Testis (tissue), 3 donors: ENCODE results near the gene MRPS15. TPM values are rescaled to one million over a fixed set of nuclear protein-coding genes. Genes with fewer than 3 reads are reported as not detected.

ENCODE experiments used
- DNase-seq: peaks from one replicate; pipeline ENCODE4 v3.0.0-alpha.2; 2019
- H3K27ac ChIP-seq, 2 donors: fragments of 200-600 bp; sonication (generic); one replicate each; pipeline ENCODE4 v1.5.1; 2019
- H3K27me3 ChIP-seq: fragments of 200-600 bp; sonication (generic); one replicate; pipeline ENCODE4 v1.5.1; 2019
- H3K36me3 ChIP-seq: fragments of 200-600 bp; sonication (generic); one replicate; pipeline ENCODE4 v1.5.1; 2017; ENCODE audit warnings: low read depth; ENCODE audit errors: missing control alignments
- H3K4me1 ChIP-seq: fragments of 200-600 bp; sonication (generic); one replicate; pipeline ENCODE4 v1.5.1; 2019
- H3K4me3 ChIP-seq, 2 donors: fragments of 200-600 bp; sonication (generic); one replicate each; pipeline ENCODE4 v1.5.1; 2017 to 2019
- H3K9me3 ChIP-seq: fragments of 200-600 bp; sonication (generic); one replicate; pipeline ENCODE4 v1.5.1; 2017
- POLR2A ChIP-seq: fragments of 450-650 bp; IDR thresholded peaks from one replicate; pipeline ENCODE4 v1.6.1; 2017; ENCODE audit warnings: antibody characterized with exemption, mild to moderate bottlenecking, moderate library complexity
- WGBS, 2 donors: methylation state at CpG; one replicate each; pipeline ENCODE4 v1.1.5; 2018; 5-methylcytosine and 5-hydroxymethylcytosine counted together
- intact Hi-C: fragments of 100-400 bp; cut with DNase I; formaldehyde crosslinking; loops from one replicate; pipeline ENCODE4 v1.15.1; 2023; ENCODE audit warnings: low total_unique reads
- polyA plus RNA-seq: library from polyadenylated mRNA; stranded (reverse); fragments of 350-450 nt; fragmentation: Illumina TruSeq; extraction: RNeasy Lipid Tissue Mini Kit (QIAGEN cat#74804); gene quantifications from one replicate; pipeline ENCODE4 v1.2.3, GENCODE V29; 2014; ENCODE audit warnings: low read depth, low replicate concordance; ENCODE audit not compliant: insufficient read depth
- total RNA-seq, 2 donors: library from RNA; depleted of rRNA; stranded (reverse); fragments of >200 nt; gene quantifications; one replicate each; pipeline ENCODE4 v1.2.3, GENCODE V29; 2016
- TF ChIP-seq, protein P1 (sequence below), 3 experiments: fragments of 450-650 bp in 2 of 3; fragments of 200-600 bp in 1 of 3; sonication (generic) in 1 of 3; IDR thresholded peaks; one replicate each; pipeline ENCODE4 v1.5.1; 2016 to 2019; ENCODE audit warnings: antibody characterized with exemption in 3 of 3, mild to moderate bottlenecking in 2 of 3, moderate library complexity in 1 of 3

MRPS15 gene
- total and polyA plus RNA-seq, 3 donors from 2014 or later: 101 to 349 (median 126) TPM

- Histone ChIP-seq H3K4me1 (no peaks in the 10 kb centered on the region), H3K9me3 (no peaks in the 10 kb centered on the region), H3K4me3 (no peak overlapping the region), H3K27ac (no peak overlapping the region), H3K36me3 (no peaks in the 10 kb centered on the region), H3K27me3 (no peaks in the 10 kb centered on the region)
- intact Hi-C loops: no loop called here
- no peak for TF ChIP-seq POLR2A
- TF ChIP-seq, protein P1, sequence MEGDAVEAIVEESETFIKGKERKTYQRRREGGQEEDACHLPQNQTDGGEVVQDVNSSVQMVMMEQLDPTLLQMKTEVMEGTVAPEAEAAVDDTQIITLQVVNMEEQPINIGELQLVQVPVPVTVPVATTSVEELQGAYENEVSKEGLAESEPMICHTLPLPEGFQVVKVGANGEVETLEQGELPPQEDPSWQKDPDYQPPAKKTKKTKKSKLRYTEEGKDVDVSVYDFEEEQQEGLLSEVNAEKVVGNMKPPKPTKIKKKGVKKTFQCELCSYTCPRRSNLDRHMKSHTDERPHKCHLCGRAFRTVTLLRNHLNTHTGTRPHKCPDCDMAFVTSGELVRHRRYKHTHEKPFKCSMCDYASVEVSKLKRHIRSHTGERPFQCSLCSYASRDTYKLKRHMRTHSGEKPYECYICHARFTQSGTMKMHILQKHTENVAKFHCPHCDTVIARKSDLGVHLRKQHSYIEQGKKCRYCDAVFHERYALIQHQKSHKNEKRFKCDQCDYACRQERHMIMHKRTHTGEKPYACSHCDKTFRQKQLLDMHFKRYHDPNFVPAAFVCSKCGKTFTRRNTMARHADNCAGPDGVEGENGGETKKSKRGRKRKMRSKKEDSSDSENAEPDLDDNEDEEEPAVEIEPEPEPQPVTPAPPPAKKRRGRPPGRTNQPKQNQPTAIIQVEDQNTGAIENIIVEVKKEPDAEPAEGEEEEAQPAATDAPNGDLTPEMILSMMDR (IDR thresholded peaks at IDR 0.05): no peak
- DNase-seq: no peak
- WGBS, 2 donors: 73 to 93% methylated on average over 4 of the region's 4 CpGs
Observed at GRCh38 chr1:36438715-36439114, 25.5 kb downstream of the MRPS15 start.

- DNase-seq: no peak
- TF ChIP-seq POLR2A: no peak
- TF ChIP-seq, protein P1 (IDR thresholded peaks at IDR 0.05): no peak
- intact Hi-C loops: no loop called here
- 48 to 61% methylated on average over 1 of the region's 1 CpG for WGBS, 2 donors
- Histone ChIP-seq H3K27ac (no peak overlapping the region), H3K4me3 (no peak overlapping the region), H3K4me1 (no peaks in the 10 kb centered on the region), H3K36me3 (no peaks in the 10 kb centered on the region), H3K27me3 (no peaks in the 10 kb centered on the region), H3K9me3 (no peaks in the 10 kb centered on the region)
Observed at GRCh38 chr1:36436821-36437220, 27.4 kb downstream of the MRPS15 start.

DNA sequence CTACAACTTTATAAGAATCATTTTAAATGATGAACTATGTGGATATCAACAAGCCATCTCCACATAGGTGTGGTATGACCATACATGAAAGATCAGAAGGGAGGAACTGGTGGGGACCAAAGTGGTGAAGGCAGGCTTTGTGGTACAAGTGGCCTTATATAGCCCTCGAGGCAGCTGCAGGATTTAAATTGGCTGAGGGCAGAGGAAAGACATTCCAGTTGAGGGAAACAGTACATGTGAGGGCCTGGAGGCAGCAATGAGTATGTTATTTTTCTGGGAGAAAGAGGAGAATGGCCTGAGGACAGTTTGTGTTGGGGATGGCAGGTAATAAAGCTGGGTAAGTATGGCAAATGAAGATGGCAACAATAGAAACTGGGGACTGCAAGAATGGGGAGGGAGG lies 31.1 kb downstream of the MRPS15 start:
- Histone ChIP-seq H3K4me1 (no peaks in the 10 kb centered on the region), H3K9me3 (no peaks in the 10 kb centered on the region), H3K4me3 (no peak overlapping the region), H3K27me3 (no peaks in the 10 kb centered on the region), H3K27ac (no peak overlapping the region), H3K36me3 (no peaks in the 10 kb centered on the region)
- TF ChIP-seq, protein P1 (IDR thresholded peaks at IDR 0.05): no peak
- no peak for TF ChIP-seq POLR2A
- intact Hi-C loops: no loop called here
- 67 to 70% methylated on average over 1 of the region's 1 CpG for WGBS, 2 donors
- DNase-seq: no peak

DNA sequence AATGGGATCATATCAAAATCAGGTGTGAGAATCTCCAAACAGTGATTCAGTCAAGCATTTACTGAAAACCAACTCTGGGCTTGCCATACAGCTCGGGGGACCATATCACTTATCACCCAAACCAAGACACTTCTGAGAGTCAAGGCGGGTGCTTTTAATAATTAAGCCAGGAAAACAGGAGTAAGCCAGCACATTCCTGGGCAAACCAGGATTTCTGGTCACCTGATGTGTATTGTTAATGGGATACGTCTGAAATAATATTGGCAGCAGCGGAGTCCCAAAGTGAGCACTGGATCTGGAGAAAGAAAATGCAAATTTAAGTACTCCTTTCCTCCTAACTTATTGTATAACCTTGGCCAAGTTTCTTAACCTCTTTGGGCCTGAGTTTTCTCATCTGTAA lies 31.6 kb downstream of the MRPS15 start:
- intact Hi-C loops: no loop called here
- TF ChIP-seq POLR2A: no peak
- TF ChIP-seq, protein P1 (IDR thresholded peaks at IDR 0.05): no peak

DNA sequence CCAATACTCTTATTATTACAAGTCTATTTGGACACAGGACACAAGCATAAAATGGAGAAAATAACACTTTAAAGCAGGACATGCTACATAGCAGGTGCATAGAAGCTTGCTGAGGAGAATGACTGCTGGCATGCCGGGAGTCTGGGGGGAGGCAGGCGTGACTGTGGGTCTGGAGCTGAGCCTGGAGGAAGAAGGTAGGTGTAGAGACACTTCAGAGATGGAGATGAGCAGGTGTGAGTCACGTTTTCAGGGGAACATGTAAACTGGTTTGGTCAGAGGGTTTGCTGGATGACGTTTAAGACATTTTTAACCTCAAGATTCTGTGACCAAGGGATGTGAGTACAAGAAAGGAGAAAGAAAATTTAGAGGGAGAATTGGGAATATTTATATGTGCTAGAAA lies 38.4 kb downstream of the MRPS15 start:
- peaks cover 1% of the 10 kb centered on the region for H3K4me1 ChIP-seq
- no peaks in the 10 kb centered on the region for H3K9me3 ChIP-seq
- WGBS, 2 donors: 69 to 73% methylated on average over 4 of the region's 4 CpGs
- no peak overlapping the region for H3K4me3 ChIP-seq
- no peak for DNase-seq
- no peaks in the 10 kb centered on the region for H3K27me3 ChIP-seq
- intact Hi-C loops: no loop called here
- H3K36me3 ChIP-seq: no peaks in the 10 kb centered on the region
- H3K27ac ChIP-seq: no peak overlapping the region
- no peak for TF ChIP-seq POLR2A
- TF ChIP-seq, protein P1 (IDR thresholded peaks at IDR 0.05): no peak

More for the DNA sequence above, 31.6 kb downstream of the MRPS15 start:
- Histone ChIP-seq H3K4me3 (no peak overlapping the region), H3K9me3 (no peaks in the 10 kb centered on the region), H3K36me3 (no peaks in the 10 kb centered on the region), H3K27me3 (no peaks in the 10 kb centered on the region), H3K27ac (no peak overlapping the region), H3K4me1 (no peaks in the 10 kb centered on the region)
- WGBS, 2 donors: 88 to 94% methylated on average over 4 of the region's 4 CpGs
- no peak for DNase-seq
